Fibroblast of lung (primary cell): ENCODE data around the gene MRTFA.

ENCODE experiments used
- CTCF ChIP-seq, 2 donors: IDR thresholded peaks in 1 of 2; conservative IDR thresholded peaks in 1 of 2; 1 replicate in 1 of 2; 2 replicates in 1 of 2; pipeline ENCODE4 v1.5.1; 2011 to 2012; ENCODE audit warnings: low read length in 2 of 2, control low read depth in 1 of 2, inconsistent platforms in 1 of 2, low read depth in 1 of 2, mild to moderate bottlenecking in 1 of 2
- EZH2 ChIP-seq: IDR thresholded peaks from 2 replicates; pipeline ENCODE4 v1.5.1; 2012; ENCODE audit warnings: low read length, control low read depth, mild to moderate bottlenecking; ENCODE audit errors: missing control alignments

GRCh38 chr22:40504285-40505249 lies 132.0 kb downstream of the MRTFA start:
- TF ChIP-seq CTCF (conservative IDR thresholded peaks at IDR 0.05 in 1 of 2, IDR thresholded peaks at IDR 0.05 in 1 of 2; ENCODE audit: low read depth in 1 of 2, low read length in 2 of 2), result no peak
- TF ChIP-seq EZH2, result no peak
